WTC11 (cell line): ENCODE results near the gene AVPI1.

Source experiments
- ELF4 ChIP-seq: sonication (generic); formaldehyde crosslinking; IDR thresholded peaks from 2 replicates; pipeline ENCODE4 v1.8.1; 2022; ENCODE audit warnings: low read depth, mild to moderate bottlenecking, moderate library complexity, missing genetic modification reagents
- ETV6 ChIP-seq: sonication (generic); formaldehyde crosslinking; IDR thresholded peaks from 2 replicates; pipeline ENCODE4 v1.8.1; 2022; ENCODE audit warnings: mild to moderate bottlenecking, missing genetic modification reagents
- RELA ChIP-seq: sonication (generic); formaldehyde crosslinking; IDR thresholded peaks from 2 replicates; pipeline ENCODE4 v1.8.1; 2022; ENCODE audit warnings: missing genetic modification reagents, mild to moderate bottlenecking, borderline replicate concordance
- USF1 ChIP-seq: sonication (generic); formaldehyde crosslinking; IDR thresholded peaks from 2 replicates; pipeline ENCODE4 v1.8.0; 2022; ENCODE audit warnings: mild to moderate bottlenecking, missing genetic modification reagents
- ZNF121 ChIP-seq: sonication (generic); formaldehyde crosslinking; IDR thresholded peaks from 2 replicates; pipeline ENCODE4 v1.8.0; 2023; ENCODE audit warnings: missing genetic modification reagents
- ZNF219 ChIP-seq: sonication (generic); formaldehyde crosslinking; IDR thresholded peaks from 2 replicates; pipeline ENCODE4 v1.8.0; 2023; ENCODE audit warnings: missing genetic modification reagents, mild to moderate bottlenecking, borderline replicate concordance
- TF ChIP-seq, protein P1 (sequence below): sonication (generic); formaldehyde crosslinking; IDR thresholded peaks from 2 replicates; pipeline ENCODE4 v1.8.0; 2023; ENCODE audit warnings: mild to moderate bottlenecking, missing genetic modification reagents
- TF ChIP-seq, protein P2 (sequence below): fragments of 200-600 bp; IDR thresholded peaks from 2 replicates; pipeline ENCODE4 v1.8.0; 2022; ENCODE audit warnings: antibody characterized with exemption
- TF ChIP-seq, protein P3 (sequence below): fragments of 250-450 bp; sonication (Bioruptor Pico); conservative IDR thresholded peaks from 2 replicates; pipeline ENCODE4 v1.9.0; 2021; ENCODE audit warnings: mild to moderate bottlenecking
- TF ChIP-seq, protein P4 (sequence below): sonication (generic); formaldehyde crosslinking; IDR thresholded peaks from 2 replicates; pipeline ENCODE4 v1.8.0; 2022; ENCODE audit warnings: mild to moderate bottlenecking, missing genetic modification reagents

- TF ChIP-seq RELA (CRISPR knock-in tag) (no peak), ETV6 (CRISPR knock-in tag) (no peak), ELF4 (no peak), ZNF219 (CRISPR knock-in tag) (no peak), USF1 (no peak), ZNF121 (CRISPR knock-in tag) (no peak)
- TF ChIP-seq, protein P1, sequence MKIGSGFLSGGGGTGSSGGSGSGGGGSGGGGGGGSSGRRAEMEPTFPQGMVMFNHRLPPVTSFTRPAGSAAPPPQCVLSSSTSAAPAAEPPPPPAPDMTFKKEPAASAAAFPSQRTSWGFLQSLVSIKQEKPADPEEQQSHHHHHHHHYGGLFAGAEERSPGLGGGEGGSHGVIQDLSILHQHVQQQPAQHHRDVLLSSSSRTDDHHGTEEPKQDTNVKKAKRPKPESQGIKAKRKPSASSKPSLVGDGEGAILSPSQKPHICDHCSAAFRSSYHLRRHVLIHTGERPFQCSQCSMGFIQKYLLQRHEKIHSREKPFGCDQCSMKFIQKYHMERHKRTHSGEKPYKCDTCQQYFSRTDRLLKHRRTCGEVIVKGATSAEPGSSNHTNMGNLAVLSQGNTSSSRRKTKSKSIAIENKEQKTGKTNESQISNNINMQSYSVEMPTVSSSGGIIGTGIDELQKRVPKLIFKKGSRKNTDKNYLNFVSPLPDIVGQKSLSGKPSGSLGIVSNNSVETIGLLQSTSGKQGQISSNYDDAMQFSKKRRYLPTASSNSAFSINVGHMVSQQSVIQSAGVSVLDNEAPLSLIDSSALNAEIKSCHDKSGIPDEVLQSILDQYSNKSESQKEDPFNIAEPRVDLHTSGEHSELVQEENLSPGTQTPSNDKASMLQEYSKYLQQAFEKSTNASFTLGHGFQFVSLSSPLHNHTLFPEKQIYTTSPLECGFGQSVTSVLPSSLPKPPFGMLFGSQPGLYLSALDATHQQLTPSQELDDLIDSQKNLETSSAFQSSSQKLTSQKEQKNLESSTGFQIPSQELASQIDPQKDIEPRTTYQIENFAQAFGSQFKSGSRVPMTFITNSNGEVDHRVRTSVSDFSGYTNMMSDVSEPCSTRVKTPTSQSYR: no peak
- TF ChIP-seq, protein P2, sequence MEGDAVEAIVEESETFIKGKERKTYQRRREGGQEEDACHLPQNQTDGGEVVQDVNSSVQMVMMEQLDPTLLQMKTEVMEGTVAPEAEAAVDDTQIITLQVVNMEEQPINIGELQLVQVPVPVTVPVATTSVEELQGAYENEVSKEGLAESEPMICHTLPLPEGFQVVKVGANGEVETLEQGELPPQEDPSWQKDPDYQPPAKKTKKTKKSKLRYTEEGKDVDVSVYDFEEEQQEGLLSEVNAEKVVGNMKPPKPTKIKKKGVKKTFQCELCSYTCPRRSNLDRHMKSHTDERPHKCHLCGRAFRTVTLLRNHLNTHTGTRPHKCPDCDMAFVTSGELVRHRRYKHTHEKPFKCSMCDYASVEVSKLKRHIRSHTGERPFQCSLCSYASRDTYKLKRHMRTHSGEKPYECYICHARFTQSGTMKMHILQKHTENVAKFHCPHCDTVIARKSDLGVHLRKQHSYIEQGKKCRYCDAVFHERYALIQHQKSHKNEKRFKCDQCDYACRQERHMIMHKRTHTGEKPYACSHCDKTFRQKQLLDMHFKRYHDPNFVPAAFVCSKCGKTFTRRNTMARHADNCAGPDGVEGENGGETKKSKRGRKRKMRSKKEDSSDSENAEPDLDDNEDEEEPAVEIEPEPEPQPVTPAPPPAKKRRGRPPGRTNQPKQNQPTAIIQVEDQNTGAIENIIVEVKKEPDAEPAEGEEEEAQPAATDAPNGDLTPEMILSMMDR: no peak
- TF ChIP-seq, protein P3, sequence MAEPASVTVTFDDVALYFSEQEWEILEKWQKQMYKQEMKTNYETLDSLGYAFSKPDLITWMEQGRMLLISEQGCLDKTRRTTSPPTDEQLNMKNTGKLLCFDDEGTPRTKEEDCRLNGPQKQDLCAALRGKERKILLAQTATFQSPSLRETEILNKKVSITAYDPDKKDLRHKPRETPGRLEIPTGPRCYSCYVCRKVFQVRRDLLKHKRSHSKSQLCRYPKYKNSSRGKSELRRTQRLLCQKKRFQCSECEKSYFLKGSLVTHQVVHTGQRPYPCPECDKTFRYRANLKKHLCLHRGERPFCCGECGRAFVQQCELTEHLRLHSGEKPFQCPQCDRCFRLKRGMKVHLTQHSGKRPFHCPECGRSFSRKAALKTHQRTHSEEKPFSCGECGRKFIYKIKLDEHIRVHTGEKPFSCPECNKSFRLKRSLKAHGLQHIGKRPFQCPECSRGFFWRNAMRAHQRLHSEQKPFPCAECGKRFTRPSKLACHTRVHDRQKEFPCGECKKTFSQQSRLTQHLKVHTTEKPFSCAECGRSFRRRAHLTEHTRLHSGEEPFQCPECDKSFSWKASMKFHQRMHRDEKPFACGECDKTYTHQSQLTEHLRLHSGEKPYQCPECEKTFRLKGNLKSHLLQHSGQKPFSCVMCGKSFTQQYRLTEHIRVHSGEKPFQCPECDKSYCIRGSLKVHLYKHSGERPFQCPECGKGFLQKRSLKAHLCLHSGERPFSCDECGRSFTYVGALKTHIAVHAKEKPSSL: no peak
- TF ChIP-seq, protein P4, sequence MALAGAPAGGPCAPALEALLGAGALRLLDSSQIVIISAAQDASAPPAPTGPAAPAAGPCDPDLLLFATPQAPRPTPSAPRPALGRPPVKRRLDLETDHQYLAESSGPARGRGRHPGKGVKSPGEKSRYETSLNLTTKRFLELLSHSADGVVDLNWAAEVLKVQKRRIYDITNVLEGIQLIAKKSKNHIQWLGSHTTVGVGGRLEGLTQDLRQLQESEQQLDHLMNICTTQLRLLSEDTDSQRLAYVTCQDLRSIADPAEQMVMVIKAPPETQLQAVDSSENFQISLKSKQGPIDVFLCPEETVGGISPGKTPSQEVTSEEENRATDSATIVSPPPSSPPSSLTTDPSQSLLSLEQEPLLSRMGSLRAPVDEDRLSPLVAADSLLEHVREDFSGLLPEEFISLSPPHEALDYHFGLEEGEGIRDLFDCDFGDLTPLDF (CRISPR knock-in tag): no peak
Measured at GRCh38 chr10:97664282-97664850, 22.7 kb downstream of the AVPI1 start.
